ENCODE data around the gene CAPN10.

The CAPN10 gene

DNA sequence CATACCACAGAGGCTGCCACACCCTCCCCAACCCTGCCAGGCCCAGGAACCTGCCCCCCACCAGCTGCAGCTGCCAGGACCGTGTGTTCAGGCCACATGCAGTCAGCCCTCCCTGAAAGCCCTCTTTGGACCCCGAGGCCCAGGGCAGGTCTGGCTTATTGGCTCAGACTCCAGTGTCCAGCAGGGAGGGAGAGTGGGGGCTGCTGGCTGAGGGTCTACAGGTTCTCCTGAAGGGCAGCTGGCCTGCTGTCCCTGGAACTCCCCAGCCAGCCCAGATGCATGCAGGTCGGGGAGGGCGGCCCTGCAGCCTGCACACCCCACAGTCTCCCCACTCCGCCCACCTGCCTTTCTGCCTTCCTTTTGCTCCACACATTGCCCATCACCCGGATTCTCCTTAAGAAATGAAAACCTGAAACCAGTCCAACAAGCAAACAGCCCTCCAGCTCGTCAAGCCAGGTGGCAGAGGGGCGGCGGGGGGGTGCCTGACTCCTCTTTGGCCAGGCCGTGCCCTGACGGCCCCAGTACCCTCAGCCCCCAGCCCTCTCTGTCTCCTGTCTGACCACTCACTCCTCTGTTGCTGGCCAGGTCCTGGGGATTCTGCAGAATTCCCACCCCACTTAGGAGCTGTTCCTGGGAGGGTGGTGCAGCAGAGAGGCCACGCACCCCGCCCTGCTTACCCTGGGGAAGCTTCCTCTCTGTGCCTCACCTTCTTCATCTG is 56.7 kb downstream of the CAPN10 start:
- no peak overlapping the region for H3K27ac ChIP-seq
- no peak for TF ChIP-seq ZFX (IDR thresholded peaks at IDR 0.05)
- TF ChIP-seq, protein P1, sequence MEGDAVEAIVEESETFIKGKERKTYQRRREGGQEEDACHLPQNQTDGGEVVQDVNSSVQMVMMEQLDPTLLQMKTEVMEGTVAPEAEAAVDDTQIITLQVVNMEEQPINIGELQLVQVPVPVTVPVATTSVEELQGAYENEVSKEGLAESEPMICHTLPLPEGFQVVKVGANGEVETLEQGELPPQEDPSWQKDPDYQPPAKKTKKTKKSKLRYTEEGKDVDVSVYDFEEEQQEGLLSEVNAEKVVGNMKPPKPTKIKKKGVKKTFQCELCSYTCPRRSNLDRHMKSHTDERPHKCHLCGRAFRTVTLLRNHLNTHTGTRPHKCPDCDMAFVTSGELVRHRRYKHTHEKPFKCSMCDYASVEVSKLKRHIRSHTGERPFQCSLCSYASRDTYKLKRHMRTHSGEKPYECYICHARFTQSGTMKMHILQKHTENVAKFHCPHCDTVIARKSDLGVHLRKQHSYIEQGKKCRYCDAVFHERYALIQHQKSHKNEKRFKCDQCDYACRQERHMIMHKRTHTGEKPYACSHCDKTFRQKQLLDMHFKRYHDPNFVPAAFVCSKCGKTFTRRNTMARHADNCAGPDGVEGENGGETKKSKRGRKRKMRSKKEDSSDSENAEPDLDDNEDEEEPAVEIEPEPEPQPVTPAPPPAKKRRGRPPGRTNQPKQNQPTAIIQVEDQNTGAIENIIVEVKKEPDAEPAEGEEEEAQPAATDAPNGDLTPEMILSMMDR (conservative IDR thresholded peaks at IDR 0.05) = no peak

DNA sequence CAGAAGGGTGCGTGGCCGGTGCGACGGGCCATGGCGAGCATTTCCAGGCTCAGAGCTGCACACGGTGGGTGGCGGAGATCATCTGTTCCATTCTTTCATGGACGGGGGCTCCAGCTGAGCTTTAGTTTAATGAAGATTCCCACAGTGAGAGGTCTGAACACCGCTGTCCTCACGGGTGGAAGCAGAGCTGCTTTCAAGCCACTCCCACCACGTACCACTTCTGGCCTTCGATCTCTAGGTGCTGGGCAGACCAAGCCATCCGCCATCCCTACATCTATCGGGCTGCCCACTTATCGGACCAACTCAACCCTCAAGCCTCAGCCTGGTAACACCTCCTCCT is 57.2 kb downstream of the CAPN10 start:
- TF ChIP-seq, protein P1 (conservative IDR thresholded peaks at IDR 0.05) = no peak
- no peak for TF ChIP-seq ZFX (IDR thresholded peaks at IDR 0.05)
- no peak overlapping the region for H3K27ac ChIP-seq

- TF ChIP-seq, protein P1 (conservative IDR thresholded peaks at IDR 0.05) = no peak
- H3K27ac ChIP-seq = no peak overlapping the region
These were observed 57.7 kb downstream of the CAPN10 start for GRCh38 chr2:240644171-240644651.

DNA sequence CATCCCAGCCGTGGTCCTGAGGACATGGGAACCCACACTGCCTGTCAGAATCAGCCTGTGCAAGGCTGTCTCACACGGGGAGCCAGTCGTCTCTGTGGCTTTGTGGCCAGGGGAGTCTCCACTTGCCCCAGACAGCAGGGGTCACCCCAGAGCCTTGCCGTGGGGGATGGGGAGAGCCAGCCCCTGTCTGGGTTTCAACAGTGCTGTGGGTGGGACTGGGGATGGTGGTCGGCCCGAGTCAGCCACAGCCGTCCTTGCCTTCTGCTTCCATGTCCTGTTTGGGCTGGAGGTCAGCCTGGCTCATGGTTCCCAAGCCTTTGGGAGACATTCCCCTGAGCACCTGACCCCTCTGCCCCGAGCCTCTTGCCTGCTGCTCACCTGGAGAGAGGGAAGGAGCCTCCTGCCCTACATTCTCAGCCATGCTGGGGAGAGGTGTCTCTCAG is 58.3 kb downstream of the CAPN10 start:
- no peak for TF ChIP-seq ZFX (IDR thresholded peaks at IDR 0.05)
- TF ChIP-seq, protein P1 (conservative IDR thresholded peaks at IDR 0.05) = no peak
- no peak overlapping the region for H3K27ac ChIP-seq

DNA sequence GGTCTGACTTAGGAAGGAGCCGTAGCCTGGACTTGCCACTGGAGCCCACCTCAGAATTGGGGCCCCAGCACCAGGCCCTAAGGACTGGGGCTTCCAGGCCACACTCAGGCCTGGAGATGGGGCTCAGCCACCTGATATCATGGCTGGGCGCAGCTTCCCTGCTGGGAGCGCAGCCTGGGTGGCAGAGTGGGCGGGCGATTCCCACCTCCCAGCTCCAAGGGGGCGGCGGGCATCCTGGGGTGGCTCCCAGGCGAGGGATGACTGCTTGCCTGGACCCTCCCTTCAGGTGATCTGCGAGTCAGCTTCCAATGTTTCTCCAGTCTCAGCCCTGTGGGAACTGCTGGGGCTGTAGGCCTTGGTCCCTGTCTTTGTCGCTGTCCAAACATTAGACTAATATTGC is 58.8 kb downstream of the CAPN10 start:
- H3K27ac ChIP-seq = no peak overlapping the region
- TF ChIP-seq, protein P1 (conservative IDR thresholded peaks at IDR 0.05) = no peak
- TF ChIP-seq ZFX (IDR thresholded peaks at IDR 0.05) = no peak

- no peak overlapping the region for H3K27ac ChIP-seq
- TF ChIP-seq, protein P1 (conservative IDR thresholded peaks at IDR 0.05) = no peak
- TF ChIP-seq ZFX (IDR thresholded peaks at IDR 0.05) = no peak
These were observed 59.3 kb downstream of the CAPN10 start for GRCh38 chr2:240645801-240646175.

DNA sequence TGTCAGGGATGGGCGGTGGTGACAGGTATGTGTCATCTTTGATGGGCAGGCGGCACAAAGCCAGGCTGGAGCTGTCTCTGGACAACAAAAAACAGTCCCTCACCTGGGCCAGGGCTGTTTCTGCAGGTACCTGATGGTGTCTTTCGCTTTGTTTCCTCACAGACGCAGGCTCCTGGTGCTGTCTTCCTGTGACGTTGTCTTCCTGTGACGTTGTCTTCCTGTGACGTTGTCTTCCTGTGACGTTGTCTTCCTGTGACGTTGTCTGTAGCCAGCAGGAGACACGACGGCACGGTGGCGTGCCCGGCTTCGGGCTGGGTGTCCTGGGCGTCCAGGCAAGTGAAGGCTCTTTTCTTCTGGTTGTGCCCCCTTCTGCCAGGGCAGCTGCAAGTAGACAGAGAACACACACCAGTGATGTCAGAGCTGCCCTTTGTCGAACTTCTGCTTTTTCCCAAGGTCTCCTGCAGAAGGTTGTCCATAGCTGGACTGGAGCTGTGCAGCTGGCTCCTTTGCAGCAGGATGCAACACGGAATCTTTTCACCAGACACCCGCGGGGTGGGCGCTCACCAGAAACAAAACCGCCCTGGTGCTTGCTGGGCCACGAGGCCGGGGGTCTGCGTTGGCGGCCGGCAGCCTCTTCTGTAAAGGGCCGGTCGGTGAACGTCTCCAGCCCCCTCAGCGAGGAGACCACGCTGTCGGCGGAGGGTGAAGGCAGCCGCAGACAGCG is 59.8 kb downstream of the CAPN10 start:
- TF ChIP-seq, protein P1 (conservative IDR thresholded peaks at IDR 0.05) = no peak
- TF ChIP-seq ZFX (IDR thresholded peaks at IDR 0.05) = no peak
- H3K27ac ChIP-seq = no peak overlapping the region; the same call in 1 of the 2 replicates

All from C4-2B (cell line).